ENCODE data around the gene LEMD3.

Gene LEMD3

DNA sequence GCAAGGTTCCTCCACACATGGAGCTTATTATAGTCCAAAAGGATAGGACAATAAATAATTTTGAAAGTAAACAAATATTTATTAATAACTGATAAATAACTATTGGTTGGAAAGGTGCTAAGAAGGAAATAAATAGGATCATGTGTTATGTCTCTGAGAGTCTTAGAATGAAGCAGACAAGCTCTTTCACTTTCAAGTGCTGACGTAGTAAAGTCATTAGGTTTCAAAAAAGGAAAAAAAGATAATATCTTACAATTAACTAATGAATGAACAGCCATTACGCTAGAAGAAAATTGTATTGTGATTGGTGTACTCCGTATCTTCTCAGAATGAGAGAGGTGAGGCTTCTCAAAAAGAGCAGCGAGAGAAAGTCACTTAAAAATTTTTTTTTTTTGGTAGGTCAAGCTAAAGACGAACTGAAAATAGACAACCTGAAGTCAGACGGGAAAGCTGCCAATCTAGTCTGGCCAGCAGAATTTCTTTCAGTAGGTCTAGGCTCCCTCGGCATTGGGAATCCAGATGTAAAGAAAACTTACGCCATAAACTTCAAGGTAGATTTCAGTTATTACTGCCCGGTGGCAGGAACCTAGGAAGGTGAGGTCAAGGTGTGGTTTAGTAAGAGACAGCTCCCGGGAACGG lies 583 bp upstream of the LEMD3 start:
- ATAC-seq (ENCODE audit: insufficient read depth, low read depth): no peak

DNA sequence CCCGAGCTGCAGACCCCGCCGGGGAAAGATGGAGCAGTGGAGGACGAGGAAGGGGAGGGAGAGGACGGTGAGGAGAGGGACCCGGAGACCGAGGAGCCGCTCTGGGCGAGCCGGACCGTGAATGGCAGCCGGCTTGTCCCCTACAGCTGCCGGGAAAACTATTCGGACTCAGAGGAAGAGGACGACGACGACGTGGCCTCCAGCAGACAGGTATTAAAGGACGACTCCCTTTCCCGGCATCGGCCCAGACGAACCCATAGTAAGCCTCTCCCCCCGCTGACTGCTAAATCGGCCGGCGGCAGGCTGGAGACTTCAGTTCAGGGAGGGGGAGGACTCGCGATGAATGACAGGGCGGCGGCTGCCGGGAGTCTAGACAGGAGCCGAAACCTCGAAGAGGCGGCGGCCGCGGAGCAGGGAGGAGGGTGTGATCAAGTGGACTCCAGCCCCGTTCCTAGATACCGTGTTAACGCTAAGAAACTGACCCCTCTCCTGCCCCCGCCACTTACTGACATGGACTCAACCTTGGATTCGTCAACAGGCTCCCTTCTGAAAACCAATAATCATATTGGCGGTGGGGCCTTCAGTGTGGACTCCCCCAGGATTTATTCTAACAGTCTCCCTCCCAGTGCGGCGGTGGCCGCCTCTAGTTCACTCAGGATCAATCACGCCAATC lies 962 bp downstream of the LEMD3 start:
- peak overlapping the region; percentile 77 to 91 for H3K4me3 ChIP-seq (ENCODE audit: low read depth in 1 of 2, low read length in 2 of 2)
- H3K9ac ChIP-seq (ENCODE audit: low read depth, low read length): peak overlapping the region; percentile 90
- H2AFZ ChIP-seq (ENCODE audit: low read depth, low read length): peak overlapping the region; percentile 93
- H3K4me1 ChIP-seq (ENCODE audit: insufficient read depth, low read length): peaks cover 58% of the 10 kb centered on the region
- H3K79me2 ChIP-seq (ENCODE audit: insufficient read depth, low read length): peaks cover 64% of the 10 kb centered on the region
- H3K36me3 ChIP-seq (ENCODE audit: insufficient read depth, low read length): peaks cover 29% of the 10 kb centered on the region
- peak overlapping the region; percentile 78 for H3K4me2 ChIP-seq (ENCODE audit: insufficient read depth, low read length)
- TF ChIP-seq EZH2 (IDR thresholded peaks at IDR 0.05; ENCODE audit: borderline replicate concordance, low read depth, low read length, severe bottlenecking): no peak
- TF ChIP-seq, protein P1, sequence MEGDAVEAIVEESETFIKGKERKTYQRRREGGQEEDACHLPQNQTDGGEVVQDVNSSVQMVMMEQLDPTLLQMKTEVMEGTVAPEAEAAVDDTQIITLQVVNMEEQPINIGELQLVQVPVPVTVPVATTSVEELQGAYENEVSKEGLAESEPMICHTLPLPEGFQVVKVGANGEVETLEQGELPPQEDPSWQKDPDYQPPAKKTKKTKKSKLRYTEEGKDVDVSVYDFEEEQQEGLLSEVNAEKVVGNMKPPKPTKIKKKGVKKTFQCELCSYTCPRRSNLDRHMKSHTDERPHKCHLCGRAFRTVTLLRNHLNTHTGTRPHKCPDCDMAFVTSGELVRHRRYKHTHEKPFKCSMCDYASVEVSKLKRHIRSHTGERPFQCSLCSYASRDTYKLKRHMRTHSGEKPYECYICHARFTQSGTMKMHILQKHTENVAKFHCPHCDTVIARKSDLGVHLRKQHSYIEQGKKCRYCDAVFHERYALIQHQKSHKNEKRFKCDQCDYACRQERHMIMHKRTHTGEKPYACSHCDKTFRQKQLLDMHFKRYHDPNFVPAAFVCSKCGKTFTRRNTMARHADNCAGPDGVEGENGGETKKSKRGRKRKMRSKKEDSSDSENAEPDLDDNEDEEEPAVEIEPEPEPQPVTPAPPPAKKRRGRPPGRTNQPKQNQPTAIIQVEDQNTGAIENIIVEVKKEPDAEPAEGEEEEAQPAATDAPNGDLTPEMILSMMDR (IDR thresholded peaks at IDR 0.05; ENCODE audit: borderline replicate concordance, extremely low read depth, low read length, poor library complexity, severe bottlenecking): no peak
- ATAC-seq (ENCODE audit: insufficient read depth, low read depth) (peak; percentile 65), DNase-seq (peak; percentile 66)
- H4K20me1 ChIP-seq (ENCODE audit: insufficient read depth, low read length): peaks cover 42% of the 10 kb centered on the region
- peak overlapping the region; percentile 85 for H3K27ac ChIP-seq (ENCODE audit: low read length)
- no peaks in the 10 kb centered on the region for H3K9me3 ChIP-seq (ENCODE audit: insufficient read depth, low read length, severe bottlenecking)
- H3K27me3 ChIP-seq (ENCODE audit: insufficient read depth, low read length, poor library complexity): no peaks in the 10 kb centered on the region

More for the DNA sequence above, 583 bp upstream of the LEMD3 start:
- TF ChIP-seq, protein P1 (IDR thresholded peaks at IDR 0.05; ENCODE audit: borderline replicate concordance, extremely low read depth, low read length, poor library complexity, severe bottlenecking): no peak
- peak overlapping the region; percentile 77 to 91; a peak in 3 of 4 replicates for H3K4me3 ChIP-seq (ENCODE audit: low read depth in 1 of 2, low read length in 2 of 2)
- peaks cover 49% of the 10 kb centered on the region for H3K79me2 ChIP-seq (ENCODE audit: insufficient read depth, low read length)
- no peak for DNase-seq
- peak overlapping the region; percentile 78 for H3K4me2 ChIP-seq (ENCODE audit: insufficient read depth, low read length)
- H3K9me3 ChIP-seq (ENCODE audit: insufficient read depth, low read length, severe bottlenecking): no peaks in the 10 kb centered on the region
- H3K27ac ChIP-seq (ENCODE audit: low read length): peak overlapping the region; percentile 85
- H3K27me3 ChIP-seq (ENCODE audit: insufficient read depth, low read length, poor library complexity): no peaks in the 10 kb centered on the region
- H3K9ac ChIP-seq (ENCODE audit: low read depth, low read length): peak overlapping the region; percentile 90
- H3K4me1 ChIP-seq (ENCODE audit: insufficient read depth, low read length): peaks cover 45% of the 10 kb centered on the region
- H4K20me1 ChIP-seq (ENCODE audit: insufficient read depth, low read length): peaks cover 31% of the 10 kb centered on the region
- peaks cover 16% of the 10 kb centered on the region for H3K36me3 ChIP-seq (ENCODE audit: insufficient read depth, low read length)
- H2AFZ ChIP-seq (ENCODE audit: low read depth, low read length): peak overlapping the region; percentile 93

DNA sequence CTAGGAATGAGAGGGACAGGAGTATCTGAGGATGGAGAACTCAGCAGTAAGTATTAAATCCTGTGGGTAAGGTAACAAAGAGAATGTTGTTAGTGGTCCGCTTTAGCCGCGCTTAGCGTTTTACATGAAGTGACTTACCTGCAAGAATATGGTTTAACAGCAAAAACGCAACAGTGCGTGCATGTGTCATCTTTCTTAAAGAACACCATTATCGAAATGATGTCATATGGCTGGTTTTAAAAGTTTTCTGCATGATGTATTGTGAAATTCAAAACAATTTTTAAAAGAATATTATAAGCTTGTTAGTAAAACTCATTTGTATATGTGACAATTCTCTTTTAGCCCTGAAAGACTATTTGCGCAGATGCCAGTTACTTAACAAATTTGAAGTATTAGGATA lies 1.7 kb downstream of the LEMD3 start:
- peak overlapping the region; percentile 90 for H3K9ac ChIP-seq (ENCODE audit: low read depth, low read length)
- peaks cover 72% of the 10 kb centered on the region for H3K79me2 ChIP-seq (ENCODE audit: insufficient read depth, low read length)
- H3K9me3 ChIP-seq (ENCODE audit: insufficient read depth, low read length, severe bottlenecking): no peaks in the 10 kb centered on the region
- H3K4me2 ChIP-seq (ENCODE audit: insufficient read depth, low read length): peak overlapping the region; percentile 78
- ATAC-seq (ENCODE audit: insufficient read depth, low read depth) (no peak), DNase-seq (no peak)
- peak overlapping the region; percentile 77 to 91 for H3K4me3 ChIP-seq (ENCODE audit: low read depth in 1 of 2, low read length in 2 of 2)
- H3K27ac ChIP-seq (ENCODE audit: low read length): peak overlapping the region; percentile 85; the same call in 1 of the 2 replicates
- peaks cover 65% of the 10 kb centered on the region for H3K4me1 ChIP-seq (ENCODE audit: insufficient read depth, low read length)
- H3K27me3 ChIP-seq (ENCODE audit: insufficient read depth, low read length, poor library complexity): no peaks in the 10 kb centered on the region
- no peak overlapping the region for H2AFZ ChIP-seq (ENCODE audit: low read depth, low read length)
- H4K20me1 ChIP-seq (ENCODE audit: insufficient read depth, low read length): peaks cover 49% of the 10 kb centered on the region
- H3K36me3 ChIP-seq (ENCODE audit: insufficient read depth, low read length): peaks cover 36% of the 10 kb centered on the region
- no peak for TF ChIP-seq EZH2 (IDR thresholded peaks at IDR 0.05; ENCODE audit: borderline replicate concordance, low read depth, low read length, severe bottlenecking)
- TF ChIP-seq, protein P1 (IDR thresholded peaks at IDR 0.05; ENCODE audit: borderline replicate concordance, extremely low read depth, low read length, poor library complexity, severe bottlenecking): no peak

Data from DND-41 (cell line).